ENCODE results near the gene MTMR3. TPM values are rescaled to one million over a fixed set of nuclear protein-coding genes. Genes with fewer than 3 reads are reported as not detected.

MTMR3 gene
- total RNA-seq, 1 donor from 2014 or later, result 35.4 TPM

DNA sequence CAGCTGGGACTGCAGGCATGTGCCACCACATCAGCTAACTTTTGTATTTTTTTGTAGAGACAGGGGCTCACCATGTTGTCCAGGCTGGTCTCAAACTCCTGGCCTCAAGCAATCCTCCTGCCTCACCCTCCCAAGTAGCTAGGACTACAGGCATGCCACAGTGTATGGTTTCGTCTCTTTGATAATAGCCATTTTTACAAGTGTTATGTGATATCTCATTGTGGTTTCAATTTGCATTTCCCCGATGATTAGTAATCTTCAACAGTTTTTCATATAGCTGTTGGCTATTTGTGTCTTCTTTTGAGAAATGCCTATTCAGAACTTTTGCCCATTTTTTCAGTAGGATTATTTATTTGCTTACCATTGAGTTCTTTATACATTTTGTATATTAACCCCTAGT lies 9.0 kb upstream of the MTMR3 start:
- H3K9me3 ChIP-seq (ENCODE audit: low read depth), result no peaks in the 10 kb centered on the region
- H3K9me3 Mint-ChIP-seq, result no peaks in the 10 kb centered on the region
- H2AFZ ChIP-seq (replicated peaks), result no peak overlapping the region
- H3K27me3 Mint-ChIP-seq (ENCODE audit: insufficient read depth, low read depth), result peaks cover 2% of the 10 kb centered on the region
- no peak overlapping the region for H3K27ac ChIP-seq
- H3K79me2 ChIP-seq (ENCODE audit: low read depth), result no peaks in the 10 kb centered on the region
- no peak for DNase-seq (ENCODE audit: low spot score)
- H3K4me1 ChIP-seq, result peaks cover 14% of the 10 kb centered on the region
- no peak overlapping the region for H3K4me2 ChIP-seq
- no peak overlapping the region for H3K9ac ChIP-seq
- peaks cover 13% of the 10 kb centered on the region for H3F3A ChIP-seq (ENCODE audit: low read depth)
- TF ChIP-seq, protein P1, sequence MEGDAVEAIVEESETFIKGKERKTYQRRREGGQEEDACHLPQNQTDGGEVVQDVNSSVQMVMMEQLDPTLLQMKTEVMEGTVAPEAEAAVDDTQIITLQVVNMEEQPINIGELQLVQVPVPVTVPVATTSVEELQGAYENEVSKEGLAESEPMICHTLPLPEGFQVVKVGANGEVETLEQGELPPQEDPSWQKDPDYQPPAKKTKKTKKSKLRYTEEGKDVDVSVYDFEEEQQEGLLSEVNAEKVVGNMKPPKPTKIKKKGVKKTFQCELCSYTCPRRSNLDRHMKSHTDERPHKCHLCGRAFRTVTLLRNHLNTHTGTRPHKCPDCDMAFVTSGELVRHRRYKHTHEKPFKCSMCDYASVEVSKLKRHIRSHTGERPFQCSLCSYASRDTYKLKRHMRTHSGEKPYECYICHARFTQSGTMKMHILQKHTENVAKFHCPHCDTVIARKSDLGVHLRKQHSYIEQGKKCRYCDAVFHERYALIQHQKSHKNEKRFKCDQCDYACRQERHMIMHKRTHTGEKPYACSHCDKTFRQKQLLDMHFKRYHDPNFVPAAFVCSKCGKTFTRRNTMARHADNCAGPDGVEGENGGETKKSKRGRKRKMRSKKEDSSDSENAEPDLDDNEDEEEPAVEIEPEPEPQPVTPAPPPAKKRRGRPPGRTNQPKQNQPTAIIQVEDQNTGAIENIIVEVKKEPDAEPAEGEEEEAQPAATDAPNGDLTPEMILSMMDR (IDR thresholded peaks at IDR 0.05), result no peak
- TF ChIP-seq EZH2phosphoT487 (IDR thresholded peaks at IDR 0.05) (no peak), EZH2 (IDR thresholded peaks at IDR 0.05) (no peak)
- no peak overlapping the region for H3K4me3 Mint-ChIP-seq
- no peak overlapping the region for H3K4me3 ChIP-seq
- H3K27me3 ChIP-seq, result no peaks in the 10 kb centered on the region
- no peaks in the 10 kb centered on the region for H3K36me3 Mint-ChIP-seq
- peaks cover 26% of the 10 kb centered on the region for H3K4me1 Mint-ChIP-seq
- no peaks in the 10 kb centered on the region for H4K20me1 ChIP-seq (ENCODE audit: low read depth)
- no peaks in the 10 kb centered on the region for H3K36me3 ChIP-seq
- H3K27ac Mint-ChIP-seq, result no peak overlapping the region

DNA sequence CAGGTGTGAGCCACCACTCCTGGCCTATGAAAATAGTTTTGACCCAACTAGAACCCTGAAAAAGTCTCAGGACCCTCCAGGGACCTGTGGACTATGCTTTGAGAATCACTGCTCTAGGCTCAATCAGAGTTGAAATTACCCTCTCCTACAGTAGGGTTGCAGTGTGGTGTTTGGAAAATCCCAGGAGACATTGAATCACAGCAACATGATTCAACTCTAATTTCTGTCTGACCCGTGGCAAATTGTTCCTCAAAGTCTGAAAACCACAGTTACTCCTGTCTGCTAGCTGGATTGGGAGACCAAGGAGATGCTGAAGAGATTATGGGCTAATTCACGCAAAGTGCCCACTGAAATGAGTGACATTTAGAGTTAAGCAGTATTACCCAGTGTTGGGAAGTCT lies 5.4 kb upstream of the MTMR3 start:
- Histone ChIP-seq H2AFZ (replicated peaks) (no peak overlapping the region), H3K9ac (no peak overlapping the region), H3K4me2 (no peak overlapping the region), H3K36me3 (no peaks in the 10 kb centered on the region), H3K27ac (no peak overlapping the region), H4K20me1 (ENCODE audit: low read depth) (no peaks in the 10 kb centered on the region), H3F3A (ENCODE audit: low read depth) (no peaks in the 10 kb centered on the region), H3K4me3 (no peak overlapping the region), H3K27me3 (no peaks in the 10 kb centered on the region), H3K79me2 (ENCODE audit: low read depth) (no peaks in the 10 kb centered on the region), H3K4me1 (peaks cover under 1% of the 10 kb centered on the region), H3K9me3 (ENCODE audit: low read depth) (no peaks in the 10 kb centered on the region)
- TF ChIP-seq EZH2 (IDR thresholded peaks at IDR 0.05), result no peak
- no peak for TF ChIP-seq EZH2phosphoT487 (IDR thresholded peaks at IDR 0.05)
- TF ChIP-seq, protein P1 (IDR thresholded peaks at IDR 0.05), result no peak
- peaks cover 2% of the 10 kb centered on the region for H3K27me3 Mint-ChIP-seq (ENCODE audit: insufficient read depth, low read depth)
- no peak for DNase-seq (ENCODE audit: low spot score)
- no peak overlapping the region for H3K27ac Mint-ChIP-seq
- peaks cover 2% of the 10 kb centered on the region for H3K9me3 Mint-ChIP-seq
- H3K4me3 Mint-ChIP-seq, result no peak overlapping the region
- no peaks in the 10 kb centered on the region for H3K36me3 Mint-ChIP-seq
- H3K4me1 Mint-ChIP-seq, result peaks cover 5% of the 10 kb centered on the region

DNA sequence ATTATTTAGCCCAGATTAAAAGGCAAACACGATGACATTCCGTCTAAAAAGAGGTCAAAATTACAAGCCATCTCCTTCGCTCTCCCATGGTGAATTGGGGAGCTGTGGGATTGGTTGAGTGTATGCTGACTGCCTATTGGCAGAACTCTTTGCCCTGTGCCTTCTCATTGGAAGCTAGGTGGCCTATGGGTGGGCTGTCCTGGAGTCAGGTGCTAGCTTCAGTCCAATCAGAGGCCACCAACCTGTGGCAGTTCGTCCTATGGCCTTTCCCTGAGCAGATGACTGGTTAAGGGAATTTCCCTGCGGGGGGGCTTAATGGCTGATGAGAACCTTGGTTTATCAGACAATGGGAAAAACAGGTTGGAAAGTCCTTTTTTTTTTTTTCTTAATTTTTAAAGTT lies 3.2 kb upstream of the MTMR3 start:
- H3K4me1 ChIP-seq, result peaks cover 2% of the 10 kb centered on the region
- H3K4me3 Mint-ChIP-seq, result no peak overlapping the region
- no peak overlapping the region for H3K27ac ChIP-seq
- peaks cover 12% of the 10 kb centered on the region for H4K20me1 ChIP-seq (ENCODE audit: low read depth)
- H3K27me3 ChIP-seq, result no peaks in the 10 kb centered on the region
- peaks cover 10% of the 10 kb centered on the region for H3F3A ChIP-seq (ENCODE audit: low read depth)
- H3K4me1 Mint-ChIP-seq, result peaks cover 7% of the 10 kb centered on the region
- H3K27me3 Mint-ChIP-seq (ENCODE audit: insufficient read depth, low read depth), result peaks cover 2% of the 10 kb centered on the region
- H2AFZ ChIP-seq (replicated peaks), result no peak overlapping the region
- H3K36me3 Mint-ChIP-seq, result no peaks in the 10 kb centered on the region
- TF ChIP-seq, protein P1 (IDR thresholded peaks at IDR 0.05), result no peak
- TF ChIP-seq EZH2phosphoT487 (IDR thresholded peaks at IDR 0.05) (no peak), EZH2 (IDR thresholded peaks at IDR 0.05) (no peak)
- no peak for DNase-seq (ENCODE audit: low spot score)
- H3K9me3 ChIP-seq (ENCODE audit: low read depth), result no peaks in the 10 kb centered on the region
- H3K27ac Mint-ChIP-seq, result no peak overlapping the region
- H3K4me2 ChIP-seq, result no peak overlapping the region
- peaks cover 16% of the 10 kb centered on the region for H3K79me2 ChIP-seq (ENCODE audit: low read depth)
- no peaks in the 10 kb centered on the region for H3K36me3 ChIP-seq
- H3K9ac ChIP-seq, result no peak overlapping the region
- no peak overlapping the region for H3K4me3 ChIP-seq
- peaks cover 2% of the 10 kb centered on the region for H3K9me3 Mint-ChIP-seq

All from neural progenitor cell (in vitro differentiated cells).